HFF-Myc (cell line): ENCODE results near the gene SMOC1.

ENCODE experiments used
- DNase-seq: peaks from one replicate; pipeline ENCODE4 v3.0.0-alpha.2; 2011; ENCODE audit warnings: low read depth; ENCODE audit errors: extremely low read depth
- H3K4me3 ChIP-seq: replicated peaks from 2 replicates; pipeline ENCODE4 v1.5.1; 2011; ENCODE audit warnings: low read depth, mild to moderate bottlenecking, control low read depth, low read length
- TF ChIP-seq, protein P1 (sequence below): IDR thresholded peaks from 2 replicates; pipeline ENCODE4 v1.5.1; 2012; ENCODE audit warnings: mild to moderate bottlenecking, low read depth, low read length, control low read depth; ENCODE audit errors: missing control alignments

SMOC1 gene

GRCh38 chr14:70018230-70018629 lies 139.0 kb downstream of the SMOC1 start:
- no peak for DNase-seq
- H3K4me3 ChIP-seq, result no peak overlapping the region
- TF ChIP-seq, protein P1, sequence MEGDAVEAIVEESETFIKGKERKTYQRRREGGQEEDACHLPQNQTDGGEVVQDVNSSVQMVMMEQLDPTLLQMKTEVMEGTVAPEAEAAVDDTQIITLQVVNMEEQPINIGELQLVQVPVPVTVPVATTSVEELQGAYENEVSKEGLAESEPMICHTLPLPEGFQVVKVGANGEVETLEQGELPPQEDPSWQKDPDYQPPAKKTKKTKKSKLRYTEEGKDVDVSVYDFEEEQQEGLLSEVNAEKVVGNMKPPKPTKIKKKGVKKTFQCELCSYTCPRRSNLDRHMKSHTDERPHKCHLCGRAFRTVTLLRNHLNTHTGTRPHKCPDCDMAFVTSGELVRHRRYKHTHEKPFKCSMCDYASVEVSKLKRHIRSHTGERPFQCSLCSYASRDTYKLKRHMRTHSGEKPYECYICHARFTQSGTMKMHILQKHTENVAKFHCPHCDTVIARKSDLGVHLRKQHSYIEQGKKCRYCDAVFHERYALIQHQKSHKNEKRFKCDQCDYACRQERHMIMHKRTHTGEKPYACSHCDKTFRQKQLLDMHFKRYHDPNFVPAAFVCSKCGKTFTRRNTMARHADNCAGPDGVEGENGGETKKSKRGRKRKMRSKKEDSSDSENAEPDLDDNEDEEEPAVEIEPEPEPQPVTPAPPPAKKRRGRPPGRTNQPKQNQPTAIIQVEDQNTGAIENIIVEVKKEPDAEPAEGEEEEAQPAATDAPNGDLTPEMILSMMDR, result no peak

DNA sequence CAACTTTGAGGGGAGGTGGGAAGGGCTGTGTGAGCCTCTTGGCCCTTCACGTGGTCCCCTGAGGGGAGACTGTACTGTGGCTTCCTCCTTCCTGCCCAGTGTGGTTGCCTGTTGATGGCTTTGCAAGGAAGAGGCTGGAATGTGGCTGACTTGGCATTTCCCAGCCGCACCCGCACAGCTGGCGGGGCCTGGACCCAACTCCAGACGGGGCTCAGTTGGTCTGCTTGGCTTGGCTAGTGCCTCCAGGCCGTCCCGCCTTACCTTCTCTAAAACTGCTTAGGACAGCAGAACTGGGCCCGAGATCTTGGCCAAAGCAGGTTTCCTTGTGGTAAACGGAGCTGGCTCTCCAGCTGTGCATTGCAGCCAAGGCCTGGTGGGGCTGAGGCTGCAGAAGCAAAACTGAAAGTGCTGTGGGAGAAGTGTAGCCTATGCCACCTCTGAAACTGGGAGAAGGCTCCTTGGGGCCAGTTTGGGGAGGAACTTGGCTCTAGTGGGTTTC lies 139.5 kb downstream of the SMOC1 start:
- H3K4me3 ChIP-seq, result no peak overlapping the region
- TF ChIP-seq, protein P1, result no peak
- DNase-seq, result no peak

DNA sequence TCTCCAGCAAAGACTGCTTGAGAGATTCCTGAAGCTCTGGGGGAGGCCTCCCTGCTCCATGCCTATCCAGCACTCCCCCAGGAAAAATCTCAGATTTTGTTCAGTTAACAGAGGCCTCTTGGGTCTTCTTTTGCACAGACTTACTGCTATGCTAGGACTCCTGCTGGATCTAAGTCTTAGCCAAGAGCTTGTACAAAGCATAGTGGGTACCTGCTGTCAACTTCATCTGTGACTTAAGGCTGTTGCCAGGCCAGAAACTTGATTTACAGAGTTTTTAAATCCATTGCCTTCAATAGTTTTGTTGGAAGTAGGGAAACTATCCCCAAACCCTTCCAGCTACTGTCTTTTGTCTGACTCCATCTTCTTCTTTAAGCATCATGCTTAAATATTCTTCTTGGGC lies 140.5 kb downstream of the SMOC1 start:
- TF ChIP-seq, protein P1, result no peak
- DNase-seq, result no peak
- H3K4me3 ChIP-seq, result no peak overlapping the region

DNA sequence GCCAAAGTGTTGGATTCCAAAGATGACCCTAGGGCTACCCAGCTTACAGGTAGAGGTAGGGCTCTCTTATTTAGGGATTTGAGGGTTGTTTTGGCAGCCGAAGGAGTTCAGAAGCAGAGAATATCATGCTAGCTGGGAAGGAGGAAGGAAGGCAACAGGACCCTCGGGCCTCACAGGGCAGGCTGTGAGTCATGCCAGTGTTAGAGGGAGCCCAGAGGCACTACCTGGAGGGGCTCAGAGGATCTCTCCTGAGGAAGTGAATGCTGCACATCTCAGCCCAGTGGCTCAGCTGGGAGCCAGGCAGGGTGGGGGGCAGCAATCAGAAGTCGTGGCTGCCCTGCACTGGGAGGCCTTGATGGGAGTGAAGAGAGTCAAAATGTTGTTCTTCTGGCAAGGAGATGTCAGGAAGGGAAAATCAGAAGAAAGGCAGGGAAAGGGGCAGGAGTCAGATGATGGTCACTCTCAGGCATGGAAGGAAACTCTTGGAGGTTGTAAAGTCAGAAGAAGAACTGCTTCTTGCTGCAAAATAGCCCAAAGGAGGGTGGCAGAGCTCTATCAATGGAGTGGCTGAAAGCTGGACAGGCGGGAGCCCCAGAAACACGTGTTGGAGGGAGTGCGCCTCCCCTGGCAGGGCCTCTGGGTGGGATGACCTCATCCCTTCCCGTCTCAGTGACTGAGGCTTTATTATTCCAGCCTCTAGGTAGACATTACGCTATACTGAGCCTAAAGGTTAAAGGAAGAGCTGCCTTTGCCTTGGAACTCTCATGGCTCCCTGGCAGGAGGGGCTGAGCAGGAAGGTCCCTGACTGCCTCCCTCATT lies 141.3 kb downstream of the SMOC1 start:
- TF ChIP-seq, protein P1, result no peak
- no peak for DNase-seq
- H3K4me3 ChIP-seq, result no peak overlapping the region

GRCh38 chr14:70021548-70022220 lies 142.5 kb downstream of the SMOC1 start:
- DNase-seq, result no peak
- H3K4me3 ChIP-seq, result no peak overlapping the region
- TF ChIP-seq, protein P1, result no peak

- H3K4me3 ChIP-seq, result no peak overlapping the region
- no peak for DNase-seq
- TF ChIP-seq, protein P1, result no peak
Measured at GRCh38 chr14:70022771-70023445, 143.7 kb downstream of the SMOC1 start.
